Measurements from ENCODE around the gene MED12.

Gene MED12

GRCh38 chrX:71166461-71166860, 48.1 kb downstream of the MED12 start:
- H3K4me3 ChIP-seq (ENCODE audit: severe bottlenecking): no peak overlapping the region
- no peaks in the 10 kb centered on the region for H3K27me3 ChIP-seq (ENCODE audit: insufficient read depth, poor library complexity, severe bottlenecking)
- DNase-seq (ENCODE audit: low spot score) (no peak), ATAC-seq (ENCODE audit: low read depth) (no peak)
- H3K9me3 ChIP-seq (ENCODE audit: severe bottlenecking): no peaks in the 10 kb centered on the region
- no peak for TF ChIP-seq CTCF (IDR thresholded peaks at IDR 0.05; ENCODE audit: poor library complexity, severe bottlenecking)
- no peaks in the 10 kb centered on the region for H3K36me3 ChIP-seq (ENCODE audit: low read depth)
- H3K4me1 ChIP-seq (ENCODE audit: insufficient read depth, poor library complexity, severe bottlenecking): no peaks in the 10 kb centered on the region
- no peak overlapping the region for H3K27ac ChIP-seq (ENCODE audit: poor library complexity, severe bottlenecking)

- H3K4me3 ChIP-seq (ENCODE audit: severe bottlenecking): no peak overlapping the region
- ATAC-seq (ENCODE audit: low read depth) (no peak), DNase-seq (ENCODE audit: low spot score) (no peak)
- no peaks in the 10 kb centered on the region for H3K36me3 ChIP-seq (ENCODE audit: low read depth)
- H3K4me1 ChIP-seq (ENCODE audit: insufficient read depth, poor library complexity, severe bottlenecking): no peaks in the 10 kb centered on the region
- TF ChIP-seq CTCF (IDR thresholded peaks at IDR 0.05; ENCODE audit: poor library complexity, severe bottlenecking): no peak
- H3K27me3 ChIP-seq (ENCODE audit: insufficient read depth, poor library complexity, severe bottlenecking): no peaks in the 10 kb centered on the region
- no peak overlapping the region for H3K27ac ChIP-seq (ENCODE audit: poor library complexity, severe bottlenecking)
- no peaks in the 10 kb centered on the region for H3K9me3 ChIP-seq (ENCODE audit: severe bottlenecking)
These were observed 48.8 kb downstream of the MED12 start for GRCh38 chrX:71167031-71167781.

- ATAC-seq (ENCODE audit: low read depth) (no peak), DNase-seq (ENCODE audit: low spot score) (no peak)
- Histone ChIP-seq H3K36me3 (ENCODE audit: low read depth) (no peaks in the 10 kb centered on the region), H3K4me1 (ENCODE audit: insufficient read depth, poor library complexity, severe bottlenecking) (no peaks in the 10 kb centered on the region), H3K9me3 (ENCODE audit: severe bottlenecking) (no peaks in the 10 kb centered on the region), H3K27ac (ENCODE audit: poor library complexity, severe bottlenecking) (no peak overlapping the region), H3K4me3 (ENCODE audit: severe bottlenecking) (no peak overlapping the region), H3K27me3 (ENCODE audit: insufficient read depth, poor library complexity, severe bottlenecking) (no peaks in the 10 kb centered on the region)
- no peak for TF ChIP-seq CTCF (IDR thresholded peaks at IDR 0.05; ENCODE audit: poor library complexity, severe bottlenecking)
These were observed 49.7 kb downstream of the MED12 start for GRCh38 chrX:71168134-71168533.

GRCh38 chrX:71169586-71169985, 51.2 kb downstream of the MED12 start:
- Histone ChIP-seq H3K36me3 (ENCODE audit: low read depth) (no peaks in the 10 kb centered on the region), H3K4me1 (ENCODE audit: insufficient read depth, poor library complexity, severe bottlenecking) (no peaks in the 10 kb centered on the region), H3K9me3 (ENCODE audit: severe bottlenecking) (no peaks in the 10 kb centered on the region), H3K27me3 (ENCODE audit: insufficient read depth, poor library complexity, severe bottlenecking) (no peaks in the 10 kb centered on the region), H3K4me3 (ENCODE audit: severe bottlenecking) (no peak overlapping the region), H3K27ac (ENCODE audit: poor library complexity, severe bottlenecking) (no peak overlapping the region)
- TF ChIP-seq CTCF (IDR thresholded peaks at IDR 0.05; ENCODE audit: poor library complexity, severe bottlenecking): no peak
- ATAC-seq (ENCODE audit: low read depth): no peak
- no peak for DNase-seq (ENCODE audit: low spot score)

- no peaks in the 10 kb centered on the region for H3K36me3 ChIP-seq (ENCODE audit: low read depth)
- ATAC-seq (ENCODE audit: low read depth): no peak
- H3K27me3 ChIP-seq (ENCODE audit: insufficient read depth, poor library complexity, severe bottlenecking): no peaks in the 10 kb centered on the region
- H3K27ac ChIP-seq (ENCODE audit: poor library complexity, severe bottlenecking): no peak overlapping the region
- DNase-seq (ENCODE audit: low spot score): no peak
- H3K4me1 ChIP-seq (ENCODE audit: insufficient read depth, poor library complexity, severe bottlenecking): no peaks in the 10 kb centered on the region
- no peak for TF ChIP-seq CTCF (IDR thresholded peaks at IDR 0.05; ENCODE audit: poor library complexity, severe bottlenecking)
- H3K9me3 ChIP-seq (ENCODE audit: severe bottlenecking): no peaks in the 10 kb centered on the region
- no peak overlapping the region for H3K4me3 ChIP-seq (ENCODE audit: severe bottlenecking)
These were observed 52.3 kb downstream of the MED12 start for GRCh38 chrX:71170660-71171059.

Measured in RWPE2 (cell line).